Measurements from ENCODE around the gene CPLX3. TPM values are rescaled to one million over a fixed set of nuclear protein-coding genes. Genes with fewer than 3 reads are reported as not detected.

The CPLX3 gene
- total RNA-seq, 2 donors from 2014 or later, result 0.15 to 0.19 TPM

DNA sequence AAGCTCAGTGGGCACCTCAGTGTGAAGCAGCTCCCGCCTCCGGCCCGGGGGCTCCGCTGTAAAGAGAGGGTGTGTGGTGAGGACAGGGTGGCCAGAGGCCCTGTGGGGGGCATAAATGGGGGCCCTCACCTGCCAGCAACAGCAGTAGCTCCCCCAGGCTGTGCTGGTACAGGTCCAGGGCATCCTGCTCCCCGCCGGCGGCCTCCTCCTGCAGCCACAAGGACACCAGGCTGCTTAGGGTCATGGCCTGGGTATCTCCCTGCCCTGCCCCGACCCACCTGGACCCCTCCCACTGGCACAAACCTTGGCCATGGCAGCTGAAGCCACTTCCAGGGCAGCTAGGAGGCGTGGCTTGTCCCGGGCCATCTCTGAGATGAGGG lies 11.7 kb downstream of the CPLX3 start:
- Mint-ChIP-seq H3K4me3 (no peak overlapping the region), H3K9me3 (no peaks in the 10 kb centered on the region), H3K4me1 (peaks cover 18% of the 10 kb centered on the region), H3K27me3 (no peaks in the 10 kb centered on the region), H3K36me3 (ENCODE audit: low read depth) (peaks cover 45% of the 10 kb centered on the region), H3K27ac (no peak overlapping the region)
- no peak for ATAC-seq (replicated peaks)

GRCh38 chr15:74838746-74839525 lies 12.5 kb downstream of the CPLX3 start:
- Mint-ChIP-seq H3K9me3 (no peaks in the 10 kb centered on the region), H3K36me3 (ENCODE audit: low read depth) (peaks cover 52% of the 10 kb centered on the region), H3K27ac (no peak overlapping the region), H3K4me1 (peaks cover 18% of the 10 kb centered on the region), H3K27me3 (no peaks in the 10 kb centered on the region), H3K4me3 (no peak overlapping the region)
- ATAC-seq (replicated peaks), result no peak

- H3K4me1 Mint-ChIP-seq, result peaks cover 23% of the 10 kb centered on the region
- no peak overlapping the region for H3K4me3 Mint-ChIP-seq
- H3K27ac Mint-ChIP-seq, result no peak overlapping the region
- H3K36me3 Mint-ChIP-seq (ENCODE audit: low read depth), result peaks cover 56% of the 10 kb centered on the region
- no peak for ATAC-seq (replicated peaks)
- no peaks in the 10 kb centered on the region for H3K27me3 Mint-ChIP-seq
- no peaks in the 10 kb centered on the region for H3K9me3 Mint-ChIP-seq
Observed at GRCh38 chr15:74839526-74840395, 13.3 kb downstream of the CPLX3 start.

DNA sequence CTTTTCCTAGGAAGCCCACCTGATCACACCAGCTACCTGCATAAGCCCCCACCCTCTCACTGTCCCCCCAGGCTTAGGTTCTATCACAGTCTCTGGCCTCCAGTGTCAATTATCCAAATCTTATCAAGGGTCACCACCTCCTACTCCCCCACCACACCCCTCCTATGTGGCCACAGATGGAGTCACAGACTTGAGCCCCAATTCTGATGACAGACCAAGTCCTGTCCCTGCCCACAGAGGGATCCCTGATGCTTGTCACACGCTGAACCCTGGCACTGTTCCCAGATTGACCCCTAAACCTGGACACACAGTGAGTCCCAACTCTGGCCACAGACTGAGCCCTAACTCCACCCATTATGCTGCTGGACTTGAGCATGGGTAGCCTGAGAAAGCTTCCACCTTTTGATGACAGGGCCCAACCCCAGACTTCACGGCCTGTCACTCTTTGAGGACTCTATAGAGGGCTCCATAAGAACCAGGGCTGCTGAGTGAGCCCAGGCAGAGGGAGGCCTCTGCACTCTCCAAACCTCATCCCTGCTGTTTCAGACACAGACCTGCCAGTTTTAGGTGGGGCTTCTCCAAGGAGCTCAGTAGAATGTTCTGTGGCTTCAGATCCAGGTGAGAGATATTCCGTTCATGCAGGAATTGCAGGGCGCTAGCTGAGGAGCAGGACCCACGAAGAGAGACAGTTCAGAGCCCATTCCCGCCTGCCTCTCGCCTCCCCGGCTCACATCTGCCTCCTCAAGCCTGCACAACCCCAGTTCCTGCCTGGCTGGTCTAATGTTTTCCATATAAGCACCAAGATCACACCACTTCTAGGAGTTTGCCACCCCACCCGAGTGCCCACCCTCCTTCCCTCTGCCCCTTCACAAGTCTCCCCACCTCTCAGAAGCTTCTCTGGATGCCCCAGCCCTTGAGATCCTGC lies 14.7 kb downstream of the CPLX3 start:
- ATAC-seq (replicated peaks), result no peak
- no peaks in the 10 kb centered on the region for H3K9me3 Mint-ChIP-seq
- H3K4me1 Mint-ChIP-seq, result peaks cover 24% of the 10 kb centered on the region
- peaks cover 60% of the 10 kb centered on the region for H3K36me3 Mint-ChIP-seq (ENCODE audit: low read depth)
- H3K27me3 Mint-ChIP-seq, result no peaks in the 10 kb centered on the region
- peak overlapping the region; percentile 80 for H3K27ac Mint-ChIP-seq
- peak overlapping the region; percentile 83 for H3K4me3 Mint-ChIP-seq

DNA sequence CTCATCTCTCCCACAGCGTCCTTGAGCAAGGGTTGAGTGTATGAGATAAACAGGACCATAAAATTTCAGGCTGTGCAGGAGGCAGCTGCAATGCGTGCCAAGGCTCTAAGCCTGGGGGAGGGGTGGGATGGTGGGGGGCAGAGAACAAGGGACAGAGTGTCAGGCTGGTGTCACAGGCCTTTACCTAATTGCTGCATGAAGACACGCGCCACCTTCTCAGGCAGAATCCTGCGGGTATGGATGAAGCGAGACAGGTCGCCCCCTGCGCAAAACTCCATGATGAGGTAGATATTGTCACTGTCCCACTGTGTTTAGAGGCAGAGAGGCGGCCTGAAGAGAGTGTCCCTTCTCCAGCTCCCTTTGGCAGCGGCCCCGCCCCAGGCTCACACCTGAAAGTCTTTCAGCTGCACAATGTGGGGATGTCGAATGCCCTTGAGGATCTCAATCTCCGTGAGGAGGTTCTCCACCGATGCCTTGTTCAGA lies 15.5 kb downstream of the CPLX3 start:
- peak overlapping the region; percentile 83 for H3K4me3 Mint-ChIP-seq
- H3K9me3 Mint-ChIP-seq, result no peaks in the 10 kb centered on the region
- no peak for ATAC-seq (replicated peaks)
- peaks cover 63% of the 10 kb centered on the region for H3K36me3 Mint-ChIP-seq (ENCODE audit: low read depth)
- H3K4me1 Mint-ChIP-seq, result peaks cover 24% of the 10 kb centered on the region
- H3K27ac Mint-ChIP-seq, result peak overlapping the region; percentile 80
- no peaks in the 10 kb centered on the region for H3K27me3 Mint-ChIP-seq

DNA sequence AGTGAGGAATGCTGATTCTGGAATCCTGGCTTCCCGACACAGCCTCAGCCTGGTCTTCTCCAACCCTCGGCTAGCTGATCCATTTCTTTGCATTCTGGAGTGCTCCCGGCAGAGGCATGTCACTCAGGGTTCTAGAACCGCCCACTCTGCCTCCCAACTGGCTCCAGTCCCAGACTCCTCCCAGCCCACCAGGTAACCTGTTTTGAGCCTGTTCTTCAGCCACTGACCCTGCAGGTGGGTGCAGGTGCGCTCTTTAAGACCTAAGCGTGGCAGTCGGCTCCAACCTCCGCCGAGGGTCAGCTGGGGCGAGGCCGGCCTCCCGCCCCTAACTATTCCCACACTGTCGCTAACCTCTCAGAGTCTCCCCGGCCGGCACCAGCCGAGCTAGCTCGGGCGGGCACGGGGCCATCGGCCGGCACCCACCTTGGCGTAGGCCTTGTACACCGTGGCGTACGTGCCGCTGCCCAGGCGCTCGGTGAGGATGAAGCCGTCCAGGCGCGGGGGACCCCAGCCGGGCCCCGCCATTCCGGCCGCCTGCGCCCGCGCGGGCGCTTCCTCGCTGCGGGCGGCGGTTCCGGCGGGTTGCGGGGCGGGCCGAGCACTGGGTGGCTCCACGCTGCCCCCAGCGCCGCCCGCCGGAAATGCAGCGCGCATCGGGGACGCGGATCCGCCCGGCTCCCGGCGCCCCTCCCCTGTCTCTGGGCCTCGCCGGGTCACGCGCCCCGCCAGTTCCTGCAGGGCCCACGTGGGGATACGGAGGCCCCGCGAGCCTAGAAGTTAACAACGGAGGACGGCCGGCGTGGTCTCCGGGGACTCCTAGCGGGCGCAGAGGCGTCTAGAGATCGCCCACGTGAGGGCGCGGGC lies 16.4 kb downstream of the CPLX3 start, which contains the start of gene ULK3:
Gene ULK3, minus strand, starts transcription at position 576 of the 864 bp plus-strand sequence. Its CDS starts 51 bp downstream, at position 525.
- peak; percentile 84 for ATAC-seq (replicated peaks)
- Mint-ChIP-seq H3K4me3 (peak within 1 kb of the TSS; percentile 83), H3K9me3 (no peaks in the 10 kb centered on the region), H3K27me3 (no peaks in the 10 kb centered on the region), H3K4me1 (peaks cover 24% of the 10 kb centered on the region), H3K36me3 (ENCODE audit: low read depth) (peaks cover 63% of the 10 kb centered on the region), H3K27ac (peak within 1 kb of the TSS; percentile 92)

DNA sequence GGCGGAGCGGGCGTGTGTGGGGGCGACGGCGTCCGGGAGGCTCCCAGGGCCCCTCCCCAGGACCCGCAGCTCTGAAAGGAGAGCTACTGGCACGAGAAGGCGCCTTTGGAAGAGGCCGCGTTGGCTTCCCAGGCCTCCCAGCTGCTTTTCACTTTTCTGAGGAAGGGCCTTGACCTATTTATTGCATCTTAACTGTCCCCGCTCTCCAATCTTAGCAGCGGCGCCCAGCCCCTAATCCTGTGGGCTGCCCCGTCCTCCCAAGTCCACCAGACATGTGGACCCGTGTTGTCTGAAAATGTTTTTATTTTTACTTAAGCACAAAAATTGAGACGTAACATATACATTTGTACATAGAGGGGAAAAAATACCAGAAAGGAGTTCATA lies 17.0 kb downstream of the CPLX3 start:
- Mint-ChIP-seq H3K27me3 (no peaks in the 10 kb centered on the region), H3K4me1 (peaks cover 24% of the 10 kb centered on the region), H3K4me3 (peak overlapping the region; percentile 83), H3K9me3 (no peaks in the 10 kb centered on the region), H3K36me3 (ENCODE audit: low read depth) (peaks cover 68% of the 10 kb centered on the region), H3K27ac (peak overlapping the region; percentile 80)
- ATAC-seq (replicated peaks), result no peak

GRCh38 chr15:74843891-74844299 lies 17.5 kb downstream of the CPLX3 start:
- no peak for ATAC-seq (replicated peaks)
- Mint-ChIP-seq H3K36me3 (ENCODE audit: low read depth) (peaks cover 71% of the 10 kb centered on the region), H3K9me3 (no peaks in the 10 kb centered on the region), H3K4me3 (peak overlapping the region; percentile 83), H3K4me1 (peaks cover 24% of the 10 kb centered on the region), H3K27me3 (no peaks in the 10 kb centered on the region), H3K27ac (peak overlapping the region; percentile 92)

- peaks cover 71% of the 10 kb centered on the region for H3K36me3 Mint-ChIP-seq (ENCODE audit: low read depth)
- peak overlapping the region; percentile 83 for H3K4me3 Mint-ChIP-seq
- H3K27ac Mint-ChIP-seq, result peak overlapping the region; percentile 92
- H3K9me3 Mint-ChIP-seq, result no peaks in the 10 kb centered on the region
- ATAC-seq (replicated peaks), result peak; percentile 10
- H3K27me3 Mint-ChIP-seq, result no peaks in the 10 kb centered on the region
- H3K4me1 Mint-ChIP-seq, result peaks cover 24% of the 10 kb centered on the region
Observed at GRCh38 chr15:74844319-74845207, 18.1 kb downstream of the CPLX3 start.

DNA sequence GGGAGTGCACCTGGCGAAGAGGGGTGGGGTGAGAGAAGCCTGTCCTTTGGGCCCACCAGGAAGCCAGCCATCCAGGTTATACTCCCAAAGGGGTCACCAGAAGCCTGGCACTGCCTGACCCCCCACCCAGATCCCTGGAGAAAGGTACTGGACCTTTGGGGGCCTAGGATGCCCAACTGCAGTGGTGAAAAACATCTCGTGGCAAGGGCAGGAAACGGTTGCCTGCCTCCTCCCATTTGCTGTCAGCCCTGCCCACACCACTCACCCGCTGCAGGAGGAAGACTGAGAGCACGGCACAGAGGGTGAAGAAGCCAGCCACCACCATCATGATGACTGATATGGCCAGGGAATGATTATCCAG lies 18.8 kb downstream of the CPLX3 start:
- peak; percentile 72 for ATAC-seq (replicated peaks)
- Mint-ChIP-seq H3K27ac (peak overlapping the region; percentile 92), H3K36me3 (ENCODE audit: low read depth) (peaks cover 76% of the 10 kb centered on the region), H3K4me1 (peaks cover 24% of the 10 kb centered on the region), H3K27me3 (no peaks in the 10 kb centered on the region), H3K4me3 (peak overlapping the region; percentile 83), H3K9me3 (no peaks in the 10 kb centered on the region)

- Mint-ChIP-seq H3K36me3 (ENCODE audit: low read depth) (peaks cover 79% of the 10 kb centered on the region), H3K4me1 (peaks cover 24% of the 10 kb centered on the region)
- ATAC-seq (replicated peaks), result peak; percentile 22
Observed at GRCh38 chr15:74845581-74845980, 19.2 kb downstream of the CPLX3 start.

DNA sequence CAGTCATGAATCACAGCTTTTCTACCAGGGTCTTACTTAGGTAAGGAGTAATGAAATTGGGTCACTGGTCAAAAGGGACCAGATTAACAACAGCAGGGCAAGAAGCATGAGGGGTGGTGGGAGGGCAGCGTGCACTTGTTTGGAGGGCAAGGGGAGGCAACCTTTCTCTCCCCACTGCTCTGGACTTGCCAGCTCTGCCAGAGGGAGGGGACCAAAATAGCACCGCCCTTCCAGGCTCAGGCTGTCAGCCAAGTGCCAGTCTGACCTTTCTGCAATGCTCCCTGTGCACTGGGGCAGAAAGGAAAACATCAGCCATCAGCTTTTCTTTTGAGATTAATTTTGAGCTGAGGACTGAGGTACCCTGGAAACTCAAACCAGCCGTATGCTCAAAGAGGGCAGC lies 21.0 kb downstream of the CPLX3 start:
- no peak for ATAC-seq (replicated peaks)
- no peak overlapping the region for H3K4me3 Mint-ChIP-seq
- H3K27me3 Mint-ChIP-seq, result no peaks in the 10 kb centered on the region
- peak overlapping the region; percentile 63 for H3K27ac Mint-ChIP-seq
- no peaks in the 10 kb centered on the region for H3K9me3 Mint-ChIP-seq
- peaks cover 85% of the 10 kb centered on the region for H3K36me3 Mint-ChIP-seq (ENCODE audit: low read depth)
- peaks cover 12% of the 10 kb centered on the region for H3K4me1 Mint-ChIP-seq

More at GRCh38 chr15:74845581-74845980, 19.2 kb downstream of the CPLX3 start:
- Mint-ChIP-seq H3K4me3 (peak overlapping the region; percentile 83), H3K27ac (peak overlapping the region; percentile 92), H3K27me3 (no peaks in the 10 kb centered on the region), H3K9me3 (no peaks in the 10 kb centered on the region)

All from activated T-helper 17 cell treated with anti-CD3 and anti-CD28 coated beads, Interleukin-2, amount 50 U/mL, for 72 hours (primary cell).